Mesendoderm (in vitro differentiated cells): Measurements from ENCODE around the gene ZIC5.

Experiments used
- DNase-seq: peaks from one replicate; pipeline ENCODE4 v3.0.0; 2013
- H2AK5ac ChIP-seq: 2 replicates; pipeline ENCODE4 v1.6.1; 2013; ENCODE audit warnings: low read length, inconsistent platforms
- H2BK120ac ChIP-seq: 2 replicates; pipeline ENCODE4 v1.6.1; 2013; ENCODE audit warnings: low read depth, mild to moderate bottlenecking, low read length, moderate library complexity, mixed read lengths
- H2BK15ac ChIP-seq: replicated peaks from 2 replicates; pipeline ENCODE4 v1.6.1; 2013; ENCODE audit warnings: low read depth, mild to moderate bottlenecking, moderate library complexity
- H2BK5ac ChIP-seq: 2 replicates; pipeline ENCODE4 v1.6.1; 2013; ENCODE audit warnings: low read length, inconsistent platforms
- H3K18ac ChIP-seq: 2 replicates; pipeline ENCODE4 v1.6.1; 2013; ENCODE audit warnings: mild to moderate bottlenecking, low read length, mixed read lengths
- H3K23ac ChIP-seq: one replicate; pipeline ENCODE4 v1.6.1; 2013; ENCODE audit warnings: low read length
- H3K27ac ChIP-seq: 2 replicates; pipeline ENCODE4 v1.5.1; 2013; ENCODE audit warnings: low read depth, mild to moderate bottlenecking, inconsistent platforms, low read length, moderate library complexity
- H3K27me3 ChIP-seq: 2 replicates; pipeline ENCODE4 v1.6.1; 2013; ENCODE audit warnings: low read length, control low read depth, mild to moderate bottlenecking, inconsistent platforms; ENCODE audit not compliant: insufficient read depth, poor library complexity
- H3K36me3 ChIP-seq: 2 replicates; pipeline ENCODE4 v1.6.1; 2013; ENCODE audit warnings: low read length, inconsistent platforms; ENCODE audit not compliant: control insufficient read depth, insufficient read depth
- H3K4ac ChIP-seq: one replicate; pipeline ENCODE4 v1.6.1; 2013; ENCODE audit warnings: low read depth, mild to moderate bottlenecking, low read length, moderate library complexity
- H3K4me1 ChIP-seq: 2 replicates; pipeline ENCODE4 v1.6.1; 2013; ENCODE audit warnings: low read depth, low read length, inconsistent platforms; ENCODE audit not compliant: control insufficient read depth
- H3K4me2 ChIP-seq: 2 replicates; pipeline ENCODE4 v1.6.1; 2013; ENCODE audit warnings: low read length
- H3K4me3 ChIP-seq: 2 replicates; pipeline ENCODE4 v1.5.1; 2013; ENCODE audit warnings: mild to moderate bottlenecking, low read length
- H3K56ac ChIP-seq: one replicate; pipeline ENCODE4 v1.6.1; 2013; ENCODE audit warnings: low read length
- H3K79me1 ChIP-seq: 2 replicates; pipeline ENCODE4 v1.6.1; 2013; ENCODE audit warnings: low read length, inconsistent platforms
- H3K79me2 ChIP-seq: 2 replicates; pipeline ENCODE4 v1.6.1; 2013; ENCODE audit warnings: mild to moderate bottlenecking, low read length; ENCODE audit not compliant: control insufficient read depth, insufficient read depth
- H3K9ac ChIP-seq: 2 replicates; pipeline ENCODE4 v1.6.1; 2013; ENCODE audit warnings: low read length, inconsistent platforms
- H4K5ac ChIP-seq: one replicate; pipeline ENCODE4 v1.6.1; 2013; ENCODE audit warnings: low read length
- H4K8ac ChIP-seq: one replicate; pipeline ENCODE4 v1.6.1; 2013; ENCODE audit warnings: low read depth, mild to moderate bottlenecking, control low read depth, low read length, moderate library complexity
- WGBS: extraction: QIAGEN DNeasy Blood & Tissue Kit; methylation state at CpG from one replicate; pipeline ENCODE4 v1.1.7; 2013; ENCODE audit warnings: low lambda C conversion rate, missing lambda C conversion rate; ENCODE audit not compliant: insufficient coverage; ENCODE audit errors: extremely low coverage; 5-methylcytosine and 5-hydroxymethylcytosine counted together

The ZIC5 gene

DNA sequence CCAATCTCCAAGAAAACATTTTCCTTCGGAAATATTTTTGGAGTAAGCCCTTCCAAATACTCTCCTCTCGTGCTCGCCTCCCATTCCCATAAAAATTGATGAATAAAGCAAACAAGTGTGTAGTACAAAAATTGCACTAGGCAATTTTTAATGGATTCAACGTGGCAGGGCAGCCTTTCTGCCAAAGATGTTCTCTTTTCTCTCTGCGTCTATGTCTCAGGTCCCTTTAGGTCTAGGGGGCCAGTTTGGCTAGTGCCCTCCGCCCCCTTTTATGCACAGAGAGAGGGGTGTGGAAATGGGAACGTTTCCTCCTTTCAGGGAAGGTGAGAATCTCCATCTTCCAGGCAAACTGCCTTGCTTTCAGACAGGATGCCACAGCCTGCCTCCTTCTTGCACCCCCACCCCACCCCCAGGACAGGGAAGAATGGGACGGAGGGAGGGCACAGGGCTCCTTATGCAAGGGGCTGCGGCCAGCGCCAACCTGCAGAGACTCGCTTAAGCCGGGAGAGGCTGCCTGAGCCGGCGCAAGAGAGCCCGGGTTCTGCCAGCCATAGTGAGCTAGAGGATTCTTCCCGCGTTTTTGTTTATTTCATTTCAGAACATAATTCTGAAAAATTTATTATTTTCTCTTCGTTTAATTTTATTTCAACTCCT, 7.4 kb upstream of the ZIC5 start:
- peak overlapping the region; percentile 95 for H3K27ac ChIP-seq
- no peak overlapping the region for H2BK15ac ChIP-seq
- peaks cover 30% of the 10 kb centered on the region for H3K79me2 ChIP-seq
- no peak overlapping the region for H2BK5ac ChIP-seq
- DNase-seq: peak; percentile 98
- peak overlapping the region; percentile 66 for H3K4me2 ChIP-seq
- peak overlapping the region; percentile 86 for H3K4me3 ChIP-seq
- peak overlapping the region; percentile 85 for H3K18ac ChIP-seq
- H3K4ac ChIP-seq: peak overlapping the region; percentile 82
- H2AK5ac ChIP-seq: no peak overlapping the region
- peaks cover 5% of the 10 kb centered on the region for H3K4me1 ChIP-seq
- peak overlapping the region; percentile 97 for H3K56ac ChIP-seq
- no peaks in the 10 kb centered on the region for H3K79me1 ChIP-seq
- peaks cover 8% of the 10 kb centered on the region for H3K36me3 ChIP-seq
- H4K8ac ChIP-seq: no peak overlapping the region
- no peaks in the 10 kb centered on the region for H3K27me3 ChIP-seq
- H3K9ac ChIP-seq: peak overlapping the region; percentile 79
- no peak overlapping the region for H2BK120ac ChIP-seq
- H4K5ac ChIP-seq: no peak overlapping the region
- H3K23ac ChIP-seq: peak overlapping the region; percentile 85
- no CpG with 5 or more reads among the region's 18 CpGs for WGBS

DNA sequence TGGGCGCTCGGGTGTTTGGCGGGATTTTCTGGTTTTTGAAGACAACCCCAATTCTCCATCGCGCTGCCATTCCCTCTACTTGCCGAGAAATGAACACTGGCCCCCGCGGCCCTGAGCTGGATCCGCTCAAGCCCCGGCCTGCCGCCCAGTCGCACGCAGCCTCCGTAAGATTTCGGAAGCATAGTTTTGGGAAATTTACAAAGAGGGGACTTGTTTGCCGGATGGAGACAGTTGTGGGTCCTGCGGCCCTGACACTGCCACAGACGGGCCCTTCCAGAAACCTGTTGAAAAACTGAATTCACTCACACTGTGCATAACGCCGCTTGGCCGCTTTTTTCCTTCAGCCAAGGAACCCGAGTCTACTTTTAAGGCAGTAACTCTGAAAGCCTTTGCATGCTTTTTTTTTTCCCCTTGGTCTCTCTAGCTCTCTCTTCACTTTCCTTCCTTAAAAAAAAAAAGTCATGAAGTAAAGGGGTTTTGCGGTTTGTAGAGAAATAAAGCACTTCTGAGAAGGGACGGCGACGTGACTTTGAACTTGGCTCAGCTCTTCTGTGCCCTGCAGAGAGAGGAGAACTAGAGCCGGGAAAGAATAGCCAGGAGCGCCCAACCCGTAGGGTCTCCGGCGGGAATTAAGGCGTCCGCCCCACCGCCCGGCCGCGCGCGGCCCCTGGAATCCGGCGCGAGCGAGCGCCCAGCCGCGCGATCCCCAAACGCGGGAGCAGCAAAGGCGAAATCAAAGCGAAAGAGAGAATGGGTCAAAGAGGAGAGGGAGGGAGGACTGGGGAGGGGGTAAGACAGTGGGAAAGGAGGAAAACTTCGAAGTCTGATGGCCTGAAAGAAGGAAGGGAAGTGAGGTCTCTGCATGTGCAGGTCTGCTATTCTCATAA, 6.6 kb upstream of the ZIC5 start:
- H3K36me3 ChIP-seq: peaks cover 6% of the 10 kb centered on the region
- no peak overlapping the region for H3K23ac ChIP-seq
- H3K4me2 ChIP-seq: peak overlapping the region; percentile 66
- H3K4me3 ChIP-seq: peak overlapping the region; percentile 15
- H4K8ac ChIP-seq: no peak overlapping the region
- peak overlapping the region; percentile 97 for H3K56ac ChIP-seq
- peak overlapping the region; percentile 27 for H2BK5ac ChIP-seq
- no CpG with 5 or more reads among the region's 52 CpGs for WGBS
- no peak overlapping the region for H4K5ac ChIP-seq
- no peaks in the 10 kb centered on the region for H3K27me3 ChIP-seq
- H3K27ac ChIP-seq: peak overlapping the region; percentile 24
- peak; percentile 76 for DNase-seq
- no peak overlapping the region for H2BK15ac ChIP-seq
- H3K79me1 ChIP-seq: no peaks in the 10 kb centered on the region
- H3K9ac ChIP-seq: peak overlapping the region; percentile 79
- H2BK120ac ChIP-seq: peak overlapping the region; percentile 78
- peaks cover 23% of the 10 kb centered on the region for H3K79me2 ChIP-seq
- no peak overlapping the region for H2AK5ac ChIP-seq
- H3K4ac ChIP-seq: peak overlapping the region; percentile 6
- peak overlapping the region; percentile 83 for H3K18ac ChIP-seq
- H3K4me1 ChIP-seq: peaks cover 5% of the 10 kb centered on the region

DNA sequence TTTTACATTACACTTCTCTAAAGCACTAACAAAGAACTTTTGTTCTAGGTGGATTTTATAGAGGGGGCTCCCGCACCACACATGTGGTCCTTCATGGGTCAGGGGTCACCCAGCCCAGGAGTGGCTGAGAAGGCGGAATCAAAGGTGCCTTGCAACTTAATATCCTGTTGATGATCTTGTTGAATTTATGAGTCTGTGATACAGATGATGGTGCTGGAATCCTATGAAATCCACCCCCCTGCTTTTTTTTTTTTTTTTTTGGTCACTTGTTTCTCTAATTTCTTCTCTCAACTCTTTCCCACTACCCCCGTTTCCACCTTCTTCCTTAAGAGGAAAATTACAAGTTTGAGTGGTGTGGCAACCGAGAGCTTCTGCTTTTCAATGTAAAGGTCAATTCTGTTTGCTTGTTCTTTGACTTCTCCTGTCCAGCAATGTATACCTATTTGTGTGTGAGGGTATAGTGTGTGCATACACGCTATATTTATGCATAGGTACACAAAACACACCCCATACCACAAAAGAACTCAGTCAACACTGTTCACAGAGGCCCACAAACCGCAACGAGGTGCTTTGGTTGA, 5.9 kb upstream of the ZIC5 start:
- H3K79me1 ChIP-seq: no peaks in the 10 kb centered on the region
- H3K27ac ChIP-seq: no peak overlapping the region
- H4K5ac ChIP-seq: no peak overlapping the region
- H3K56ac ChIP-seq: peak overlapping the region; percentile 97
- H2BK5ac ChIP-seq: no peak overlapping the region
- no peak for DNase-seq
- peaks cover 15% of the 10 kb centered on the region for H3K79me2 ChIP-seq
- WGBS: no CpG with 5 or more reads among the region's 7 CpGs
- peak overlapping the region; percentile 79 for H3K9ac ChIP-seq
- no peak overlapping the region for H3K23ac ChIP-seq
- no peak overlapping the region for H2BK15ac ChIP-seq
- H3K4me2 ChIP-seq: peak overlapping the region; percentile 66
- peaks cover 6% of the 10 kb centered on the region for H3K4me1 ChIP-seq
- H3K36me3 ChIP-seq: no peaks in the 10 kb centered on the region
- H3K27me3 ChIP-seq: no peaks in the 10 kb centered on the region
- H3K4me3 ChIP-seq: no peak overlapping the region
- H4K8ac ChIP-seq: no peak overlapping the region
- H2AK5ac ChIP-seq: no peak overlapping the region
- H3K4ac ChIP-seq: no peak overlapping the region
- H2BK120ac ChIP-seq: no peak overlapping the region
- H3K18ac ChIP-seq: peak overlapping the region; percentile 83

DNA sequence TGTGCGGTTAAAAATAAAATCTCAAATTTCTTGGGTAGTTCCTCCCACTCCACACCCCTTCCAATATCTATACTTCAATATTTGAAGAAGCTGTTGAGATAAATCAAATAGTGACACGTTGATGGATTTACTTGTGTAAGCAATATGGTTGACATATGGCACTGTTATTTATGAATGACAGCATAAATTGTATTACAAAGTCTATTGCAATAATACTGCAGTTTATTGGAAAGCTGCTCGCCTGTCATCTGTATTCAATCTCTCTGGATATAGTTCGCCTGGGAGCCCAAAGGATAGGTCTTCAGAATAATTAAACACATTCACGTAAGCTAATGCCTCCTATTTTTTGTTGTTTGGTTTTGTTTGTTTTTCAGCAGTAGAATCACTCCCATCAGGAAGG, 5.0 kb upstream of the ZIC5 start:
- Histone ChIP-seq H3K4ac (no peak overlapping the region), H3K79me2 (peaks cover 8% of the 10 kb centered on the region), H2BK15ac (no peak overlapping the region), H3K36me3 (no peaks in the 10 kb centered on the region), H4K8ac (no peak overlapping the region), H2AK5ac (no peak overlapping the region), H3K4me1 (peaks cover 9% of the 10 kb centered on the region), H3K4me2 (no peak overlapping the region), H3K4me3 (no peak overlapping the region), H3K56ac (no peak overlapping the region), H3K18ac (no peak overlapping the region), H3K23ac (no peak overlapping the region), H3K27ac (no peak overlapping the region), H3K27me3 (no peaks in the 10 kb centered on the region), H2BK120ac (no peak overlapping the region), H3K79me1 (no peaks in the 10 kb centered on the region), H4K5ac (no peak overlapping the region), H3K9ac (no peak overlapping the region), H2BK5ac (no peak overlapping the region)
- no CpG with 5 or more reads among the region's 5 CpGs for WGBS
- DNase-seq: no peak

DNA sequence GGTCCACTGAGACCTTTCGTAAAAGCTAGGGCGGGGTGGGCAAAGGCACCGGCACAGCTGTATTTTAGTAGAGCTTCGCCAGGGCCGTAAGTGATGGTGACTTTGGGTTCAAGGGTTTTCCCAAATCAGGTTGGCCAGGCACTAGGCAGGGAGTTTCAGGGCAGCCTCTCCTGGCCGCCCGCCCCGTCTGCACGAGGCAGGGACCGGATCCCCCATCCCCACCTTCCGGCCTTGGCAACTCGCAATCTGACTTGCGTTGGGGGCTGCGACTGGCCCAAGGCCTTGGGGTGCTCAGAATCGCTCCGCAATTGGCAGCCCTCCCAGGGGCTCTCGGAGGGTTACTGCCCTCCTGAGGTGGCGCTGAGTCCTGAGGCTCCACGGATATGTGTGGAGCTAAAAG, 4.1 kb upstream of the ZIC5 start:
- Histone ChIP-seq H3K36me3 (no peaks in the 10 kb centered on the region), H3K79me2 (peaks cover 8% of the 10 kb centered on the region), H3K18ac (no peak overlapping the region), H3K56ac (peak overlapping the region; percentile 19), H3K27ac (no peak overlapping the region), H3K9ac (peak overlapping the region; percentile 6), H2BK15ac (no peak overlapping the region), H3K23ac (peak overlapping the region; percentile 48), H3K4me3 (no peak overlapping the region), H4K5ac (no peak overlapping the region), H4K8ac (no peak overlapping the region), H2BK120ac (no peak overlapping the region), H3K4ac (no peak overlapping the region), H3K27me3 (no peaks in the 10 kb centered on the region), H3K4me1 (peaks cover 9% of the 10 kb centered on the region), H2AK5ac (no peak overlapping the region), H3K79me1 (no peaks in the 10 kb centered on the region), H2BK5ac (no peak overlapping the region), H3K4me2 (no peak overlapping the region)
- no peak for DNase-seq
- whole genome bisulfite sequencing: no CpG with 5 or more reads among the region's 19 CpGs
